Astrocyte of the cerebellum (primary cell): Measurements from ENCODE around the gene FBXO11.
"Not testable (repeated sequence)": the region's sequence is repeated elsewhere in the genome, so short reads cannot be mapped to it uniquely, and the experiment has no call there.

Source experiments
- DNase-seq: peaks from one replicate; pipeline ENCODE4 v3.0.0-alpha.2; 2011; ENCODE audit warnings: low read depth
- H3K4me3 ChIP-seq: 2 replicates; pipeline ENCODE4 v1.5.1; 2011; ENCODE audit warnings: mild to moderate bottlenecking, low read depth, low read length, moderate library complexity
- CTCF ChIP-seq: IDR thresholded peaks from 2 replicates; pipeline ENCODE4 v1.5.1; 2012; ENCODE audit warnings: low read length, low read depth, moderate library complexity, mild to moderate bottlenecking; ENCODE audit errors: missing control alignments
- in situ Hi-C: cut with HindIII; loops from 2 replicates; pipeline ENCODE4 v1.10.0; 2017; ENCODE audit warnings: low sequenced_read_pairs

FBXO11 gene

GRCh38 chr2:47864566-47864965 lies 41.7 kb downstream of the FBXO11 start:
- no peak for DNase-seq
- in situ Hi-C loops, result no loop called here
- no peak for TF ChIP-seq CTCF
- H3K4me3 ChIP-seq, result no peak overlapping the region

GRCh38 chr2:47862949-47863348 lies 43.3 kb downstream of the FBXO11 start:
- TF ChIP-seq CTCF, result no peak
- no peak overlapping the region for H3K4me3 ChIP-seq
- in situ Hi-C loops, result no loop called here
- no peak for DNase-seq

GRCh38 chr2:47853067-47853777 lies 53.1 kb downstream of the FBXO11 start:
- in situ Hi-C loops, result loop anchor here (10.0 kb wide), 1 partner anchor 252 kb away; no protein-coding TSS in a partner anchor
- DNase-seq, H3K4me3 ChIP-seq: not testable (repeated sequence)

- in situ Hi-C loops, result loop anchor here (10.0 kb wide), 1 partner anchor 255 kb away; no protein-coding TSS in a partner anchor
- H3K4me3 ChIP-seq, result no peak overlapping the region
- no peak for TF ChIP-seq CTCF
- DNase-seq, result no peak
These were observed 56.1 kb downstream of the FBXO11 start for GRCh38 chr2:47850198-47850597.

GRCh38 chr2:47849368-47849767 lies 56.9 kb downstream of the FBXO11 start:
- no peak for TF ChIP-seq CTCF
- H3K4me3 ChIP-seq, result no peak overlapping the region
- no peak for DNase-seq
- in situ Hi-C loops, result no loop called here

- no peak for TF ChIP-seq CTCF
- no peak overlapping the region for H3K4me3 ChIP-seq
- in situ Hi-C loops, result no loop called here
- no peak for DNase-seq
These were observed 62.1 kb downstream of the FBXO11 start for GRCh38 chr2:47844162-47844561.

- in situ Hi-C loops, result no loop called here
- DNase-seq, result no peak
These were observed 62.9 kb downstream of the FBXO11 start for GRCh38 chr2:47843407-47843806.

More at GRCh38 chr2:47843407-47843806, 62.9 kb downstream of the FBXO11 start:
- no peak overlapping the region for H3K4me3 ChIP-seq
- no peak for TF ChIP-seq CTCF
